H1 (cell line): ENCODE data around the gene MBNL1. TPM values are rescaled to one million over a fixed set of nuclear protein-coding genes. Genes with fewer than 3 reads are reported as not detected.

Experiments used
- CTCF ChIA-PET: fragments of 300-600 bp; sonication (Branson Sonifier 250); formaldehyde crosslinking; loops from one replicate; lab custom pipeline; 2021; ENCODE audit not compliant: partially characterized antibody; lab: Charles Lee
- POLR2A ChIA-PET: fragments of 300-600 bp; sonication (Branson Sonifier 250); formaldehyde crosslinking; loops from one replicate; lab custom pipeline; 2021; ENCODE audit warnings: inconsistent platforms; ENCODE audit not compliant: partially characterized antibody; lab: Charles Lee
- DNase-seq, 2 experiments: peaks; one replicate each; pipeline versions ENCODE4 v3.0.0 to v3.0.0-alpha.2; 2010 to 2022; ENCODE audit warnings: low spot score in 2 of 2, low read depth in 1 of 2, mixed read lengths in 1 of 2
- FAIRE-seq: peaks from 2 replicates; lab custom pipeline; 2011; peaks lifted over from hg19 to GRCh38; lab: Jason Lieb, UNC
- H2AFZ ChIP-seq: 2 replicates; pipeline ENCODE4 v1.8.1; 2012; ENCODE audit warnings: low read length, inconsistent platforms
- H2AK5ac ChIP-seq: 2 replicates; pipeline ENCODE4 v1.6.1; 2013; ENCODE audit warnings: low read depth, low read length
- H2BK120ac ChIP-seq: replicated peaks from 2 replicates; pipeline ENCODE3; 2013; ENCODE audit warnings: low read depth, low read length, inconsistent platforms
- H2BK12ac ChIP-seq: 2 replicates; pipeline ENCODE4 v1.6.1; 2013; ENCODE audit warnings: low read depth, low read length
- H2BK15ac ChIP-seq: 2 replicates; pipeline ENCODE4 v1.6.1; 2013; ENCODE audit warnings: low read length
- H2BK20ac ChIP-seq: 2 replicates; pipeline ENCODE4 v1.6.1; 2013; ENCODE audit warnings: low read length
- H2BK5ac ChIP-seq: 2 replicates; pipeline ENCODE4 v1.6.1; 2013; ENCODE audit warnings: low read depth, low read length
- H3K14ac ChIP-seq: 2 replicates; pipeline ENCODE4 v1.6.1; 2013; ENCODE audit warnings: inconsistent platforms; ENCODE audit not compliant: insufficient read length
- H3K18ac ChIP-seq: 2 replicates; pipeline ENCODE4 v1.6.1; 2013; ENCODE audit warnings: low read length; ENCODE audit errors: extremely low read depth
- H3K23ac ChIP-seq: 2 replicates; pipeline ENCODE4 v1.6.1; 2013; ENCODE audit warnings: inconsistent platforms; ENCODE audit not compliant: insufficient read length
- H3K23me2 ChIP-seq: 2 replicates; pipeline ENCODE4 v1.6.1; 2013; ENCODE audit warnings: low read depth, low read length
- H3K27ac ChIP-seq: 2 replicates; pipeline ENCODE4 v1.6.1; 2011; ENCODE audit warnings: low read depth, low read length, inconsistent platforms
- H3K27me3 ChIP-seq, 4 experiments: replicated peaks in 1 of 4; 1 replicate in 1 of 4; 2 replicates in 3 of 4; pipeline versions ENCODE4 v1.6.1 to v1.8.1; 2011 to 2013; ENCODE audit warnings: low read length in 3 of 4, mild to moderate bottlenecking in 3 of 4, inconsistent platforms in 2 of 4, mixed read lengths in 2 of 4, moderate library complexity in 1 of 4; ENCODE audit not compliant: control insufficient read depth in 3 of 4, insufficient read depth in 3 of 4; ENCODE audit errors: extremely low read depth in 1 of 4
- H3K36me3 ChIP-seq, 4 experiments: 2 replicates each; pipeline versions ENCODE4 v1.6.1 to v1.8.1; 2011 to 2013; ENCODE audit warnings: mild to moderate bottlenecking in 4 of 4, low read length in 3 of 4, moderate library complexity in 2 of 4, control low read depth in 1 of 4, inconsistent platforms in 1 of 4; ENCODE audit not compliant: insufficient read depth in 4 of 4, control insufficient read depth in 2 of 4
- H3K4ac ChIP-seq: replicated peaks from 2 replicates; pipeline ENCODE3; 2013; ENCODE audit warnings: low read length, low read depth, mixed read lengths, inconsistent platforms; ENCODE audit not compliant: insufficient read length
- H3K4me1 ChIP-seq, 4 experiments: replicated peaks in 1 of 4; 1 replicate in 1 of 4; 2 replicates in 3 of 4; pipeline versions ENCODE4 v1.6.1 to v1.8.1; 2011 to 2013; ENCODE audit warnings: low read length in 3 of 4, inconsistent platforms in 2 of 4, mixed read lengths in 1 of 4; ENCODE audit not compliant: insufficient read depth in 4 of 4, control insufficient read depth in 3 of 4
- H3K4me2 ChIP-seq, 2 experiments: 2 replicates each; pipeline versions ENCODE4 v1.6.1 to v1.8.1; 2011 to 2013; ENCODE audit warnings: low read depth in 2 of 2, low read length in 2 of 2, control low read depth in 1 of 2, inconsistent platforms in 1 of 2, mild to moderate bottlenecking in 1 of 2; ENCODE audit not compliant: insufficient read depth in 1 of 2
- H3K4me3 ChIP-seq, 4 experiments: fragments of 200-600, 300-600 bp in 1 of 4; sonication (generic), shearing (Covaris generic), sonication (Bioruptor Twin) in 1 of 4; 2 replicates each; pipeline versions ENCODE4 v1.5.1 to v1.8.1; 2011 to 2016; ENCODE audit warnings: low read length in 4 of 4, low read depth in 3 of 4, control low read depth in 2 of 4, inconsistent platforms in 2 of 4, mild to moderate bottlenecking in 2 of 4, mixed read lengths in 1 of 4, moderate library complexity in 1 of 4; ENCODE audit not compliant: insufficient read depth in 2 of 4; ENCODE audit errors: extremely low read depth in 1 of 4
- H3K56ac ChIP-seq: replicated peaks from 2 replicates; pipeline ENCODE3; 2013; ENCODE audit warnings: low read depth, mild to moderate bottlenecking, mixed read lengths, low read length, inconsistent platforms; ENCODE audit not compliant: insufficient read length
- H3K79me1 ChIP-seq: 2 replicates; pipeline ENCODE4 v1.6.1; 2013; ENCODE audit warnings: low read depth, low read length, control low read depth
- H3K79me2 ChIP-seq, 2 experiments: 2 replicates each; pipeline versions ENCODE4 v1.6.1 to v1.8.1; 2012 to 2013; ENCODE audit warnings: low read length in 2 of 2, mild to moderate bottlenecking in 2 of 2, inconsistent platforms in 1 of 2; ENCODE audit not compliant: insufficient read depth in 2 of 2, control insufficient read depth in 1 of 2
- H3K9ac ChIP-seq, 4 experiments: replicated peaks in 1 of 4; 1 replicate in 1 of 4; 2 replicates in 3 of 4; pipeline versions ENCODE4 v1.6.1 to v1.8.1; 2011 to 2013; ENCODE audit warnings: low read depth in 3 of 4, low read length in 3 of 4, control low read depth in 2 of 4, mild to moderate bottlenecking in 2 of 4, moderate library complexity in 2 of 4, inconsistent platforms in 1 of 4; ENCODE audit errors: extremely low read depth in 1 of 4
- H3K9me3 ChIP-seq, 2 experiments: 2 replicates each; pipeline versions ENCODE4 v1.6.1 to v1.8.1; 2012 to 2013; ENCODE audit warnings: mild to moderate bottlenecking in 2 of 2, moderate library complexity in 2 of 2, control low read depth in 1 of 2, inconsistent platforms in 1 of 2, low read depth in 1 of 2, low read length in 1 of 2, mixed read lengths in 1 of 2; ENCODE audit not compliant: insufficient read depth in 2 of 2
- H4K20me1 ChIP-seq, 2 experiments: replicated peaks in 1 of 2; 2 replicates each; pipeline versions ENCODE3 to v1.8.1; 2011 to 2013; ENCODE audit warnings: inconsistent platforms in 2 of 2, low read length in 2 of 2, mild to moderate bottlenecking in 1 of 2; ENCODE audit not compliant: insufficient read depth in 2 of 2, control insufficient read depth in 1 of 2
- H4K5ac ChIP-seq: 2 replicates; pipeline ENCODE4 v1.6.1; 2013; ENCODE audit warnings: low read length, low read depth, mixed read lengths, inconsistent platforms; ENCODE audit not compliant: insufficient read length
- H4K8ac ChIP-seq: 2 replicates; pipeline ENCODE4 v1.8.0; 2013; ENCODE audit warnings: mild to moderate bottlenecking, moderate library complexity, low read length, inconsistent platforms; ENCODE audit not compliant: insufficient read depth; ENCODE audit errors: extremely low read depth
- H4K91ac ChIP-seq: replicated peaks from 2 replicates; pipeline ENCODE3; 2013; ENCODE audit warnings: low read length, mixed read lengths, inconsistent platforms; ENCODE audit not compliant: insufficient read length
- HDAC6 ChIP-seq: IDR thresholded peaks from one replicate; pipeline ENCODE4 v1.7.1; 2012; ENCODE audit warnings: low read depth, mild to moderate bottlenecking, inconsistent platforms, low read length, moderate library complexity
- WGBS, 2 experiments: shearing (Covaris generic) in 1 of 2; methylation state at CpG; one replicate each; pipeline versions ENCODE4 v1.1.6 to v1.1.7; 2013 to 2015; ENCODE audit warnings: low lambda C conversion rate in 2 of 2, mixed read lengths in 2 of 2, inconsistent platforms in 1 of 2, low coverage in 1 of 2, missing lambda C conversion rate in 1 of 2; ENCODE audit not compliant: insufficient replicate concordance in 2 of 2, insufficient coverage in 1 of 2, insufficient read length in 1 of 2; ENCODE audit errors: extremely low coverage in 1 of 2, missing lambda C conversion rate in 1 of 2; 5-methylcytosine and 5-hydroxymethylcytosine counted together
- polyA plus RNA-seq, 7 experiments: library from polyadenylated mRNA; depleted of rRNA in 3 of 7; stranded (reverse) in 5 of 7; unstranded in 2 of 7; fragments of >200 nt in 5 of 7; fragments of 200-250 nt in 2 of 7; gene quantifications; 1 replicate in 5 of 7; 2 replicates in 1 of 7; 4 replicates in 1 of 7; pipeline versions ENCODE4 v1.2.1 to v1.2.3, GENCODE V29; 2011 to 2013; ENCODE audit warnings: missing spikeins in 2 of 7, mixed read lengths in 2 of 7
- total RNA-seq: library from RNA; stranded (reverse); fragmentation: NEBNext Ultra II Directional; extraction: Animal tissue kit (Norgen Biotek cat#: 25700); gene quantifications from 2 replicates; pipeline ENCODE4 v1.2.1, GENCODE V29; 2021

MBNL1 gene
- total and polyA plus RNA-seq, 2 of the 8 experiments (the other 6 are each of a cell fraction or from before 2014, with no cell fraction given) = 5.0 to 16.4 TPM

DNA sequence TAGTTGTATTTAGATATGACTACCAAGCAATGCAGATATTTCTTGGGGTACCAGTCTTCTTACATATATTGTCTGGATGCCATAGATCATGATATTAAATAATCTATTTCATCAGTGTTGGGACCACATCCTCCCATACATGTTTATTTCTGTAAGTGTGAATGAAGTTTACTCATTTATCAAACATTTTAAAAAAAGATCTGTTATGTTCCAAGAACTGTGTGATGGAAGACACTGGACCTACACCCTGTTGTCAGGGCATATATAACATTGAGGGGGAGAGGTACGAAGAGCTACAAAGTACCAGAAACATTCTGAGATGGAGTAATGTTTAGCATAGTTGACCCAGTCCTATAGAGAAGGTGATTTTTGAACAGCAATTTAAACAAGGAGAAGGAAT lies 26.6 kb downstream of the MBNL1 start:
- H2BK120ac ChIP-seq = no peak overlapping the region
- H4K20me1 ChIP-seq = no peaks in the 10 kb centered on the region
- WGBS, 2 experiments = 92% methylated on average over 1 of the region's 1 CpG; no CpG with 5 or more reads in 1 of the 2 experiments
- no peak overlapping the region for H3K4me3 ChIP-seq
- no peaks in the 10 kb centered on the region for H3K23me2 ChIP-seq
- no peak overlapping the region for H3K18ac ChIP-seq
- H3K27me3 ChIP-seq = no peaks in the 10 kb centered on the region
- CTCF ChIA-PET = no interaction called here
- H3K79me1 ChIP-seq = peaks cover 3% of the 10 kb centered on the region; the same call in 1 of the 2 replicates
- no peak overlapping the region for H2BK15ac ChIP-seq
- no peak overlapping the region for H2BK20ac ChIP-seq
- peaks cover 0 to 8% (median 5%) of the 10 kb centered on the region in 4 experiments; a peak in 5 of 7 replicates for H3K4me1 ChIP-seq
- H3K4ac ChIP-seq = no peak overlapping the region
- POLR2A ChIA-PET = no interaction called here
- H3K56ac ChIP-seq = no peak overlapping the region
- H4K91ac ChIP-seq = no peak overlapping the region
- no peak overlapping the region for H3K4me2 ChIP-seq
- no peak overlapping the region for H2BK5ac ChIP-seq
- no peak overlapping the region for H4K5ac ChIP-seq
- no peak overlapping the region for H3K23ac ChIP-seq
- no peaks in the 10 kb centered on the region; a peak in 1 of 8 replicates for H3K36me3 ChIP-seq
- DNase-seq (no peak), FAIRE-seq (no peak)
- H2BK12ac ChIP-seq = no peak overlapping the region
- H4K8ac ChIP-seq = no peak overlapping the region
- no peak overlapping the region for H3K27ac ChIP-seq
- no peak overlapping the region for H2AFZ ChIP-seq
- no peak overlapping the region for H2AK5ac ChIP-seq
- H3K14ac ChIP-seq = no peak overlapping the region
- no peaks in the 10 kb centered on the region for H3K9me3 ChIP-seq
- peaks cover 0 to 59% of the 10 kb centered on the region in 2 experiments; a peak in 2 of 4 replicates for H3K79me2 ChIP-seq
- no peak overlapping the region for H3K9ac ChIP-seq
- TF ChIP-seq HDAC6 = no peak
